D721Med (cell line): ENCODE results near the gene SPACA6.
"Not testable (repeated sequence)": the region's sequence is repeated elsewhere in the genome, so short reads cannot be mapped to it uniquely, and the experiment has no call there.

Experiments
- DNase-seq: peaks from one replicate; pipeline ENCODE4 v3.0.0; 2011; ENCODE audit warnings: low spot score; ENCODE audit not compliant: insufficient read length
- FAIRE-seq: peaks from 2 replicates; lab custom pipeline; 2011; peaks lifted over from hg19 to GRCh38; lab: Jason Lieb, UNC
- CTCF ChIP-seq: IDR thresholded peaks from 2 replicates; pipeline ENCODE4 v1.5.1; 2012; ENCODE audit warnings: mild to moderate bottlenecking, control low read depth; ENCODE audit not compliant: insufficient read depth; ENCODE audit errors: missing control alignments

SPACA6 gene

GRCh38 chr19:51654783-51655182 lies 38.3 kb upstream of the SPACA6 start:
- FAIRE-seq (no peak), DNase-seq (no peak)
- TF ChIP-seq CTCF: no peak

GRCh38 chr19:51660975-51661600 lies 32.0 kb upstream of the SPACA6 start:
- FAIRE-seq: no peak
- DNase-seq: peak; percentile 28
- TF ChIP-seq CTCF: peak; percentile 74

- no peak for TF ChIP-seq CTCF
- DNase-seq (no peak), FAIRE-seq (no peak)
Observed at GRCh38 chr19:51663650-51664049, 29.5 kb upstream of the SPACA6 start.

- no peak for TF ChIP-seq CTCF
- DNase-seq (no peak), FAIRE-seq (no peak)
Observed at GRCh38 chr19:51664131-51664530, 29.0 kb upstream of the SPACA6 start.

GRCh38 chr19:51664997-51665396 lies 28.1 kb upstream of the SPACA6 start:
- no peak for DNase-seq
- no peak for FAIRE-seq

GRCh38 chr19:51668216-51668615 lies 24.9 kb upstream of the SPACA6 start:
- TF ChIP-seq CTCF: no peak
- FAIRE-seq: no peak
- DNase-seq: no peak

More at GRCh38 chr19:51664997-51665396, 28.1 kb upstream of the SPACA6 start:
- TF ChIP-seq CTCF: no peak

- peak; percentile 25 for TF ChIP-seq CTCF
- DNase-seq, FAIRE-seq: not testable (repeated sequence)
Observed at GRCh38 chr19:51675911-51676565, 17.1 kb upstream of the SPACA6 start.
